ENCODE results near the gene YPEL2. TPM values are rescaled to one million over a fixed set of nuclear protein-coding genes. Genes with fewer than 3 reads are reported as not detected.

Gene YPEL2
- total RNA-seq, 1 experiment from 2014 or later, result 0.98 TPM

- H2BK12ac ChIP-seq (ENCODE audit: insufficient read length, low read depth, low read length), result no peak overlapping the region
- Mint-ChIP-seq H3K27ac (peak overlapping the region in 1 of 3 experiments; percentile 46; a peak in 3 of 7 replicates), H3K4me1 (peaks cover 11 to 16% of the 10 kb centered on the region in 2 experiments), H3K36me3 (ENCODE audit: insufficient read depth in 1 of 3, low read depth in 3 of 3) (peaks cover 5 to 9% (median 5%) of the 10 kb centered on the region in 3 experiments; a peak in 2 of 7 replicates), H3K27me3 (ENCODE audit: low read depth) (no peaks in the 10 kb centered on the region), H3K9me3 (no peaks in the 10 kb centered on the region; a peak in 2 of 5 replicates), H3K4me3 (no peak overlapping the region)
- H3K79me2 ChIP-seq (ENCODE audit: insufficient read depth, low read length), result no peaks in the 10 kb centered on the region
- no peak overlapping the region for H4K8ac ChIP-seq (replicated peaks; ENCODE audit: insufficient read length, low read depth, low read length)
- H2BK15ac ChIP-seq (ENCODE audit: low read depth, low read length), result no peak overlapping the region
- no peaks in the 10 kb centered on the region for H3K27me3 ChIP-seq (ENCODE audit: insufficient read depth, low read length)
- no peak overlapping the region for H2AK5ac ChIP-seq (ENCODE audit: insufficient read length, low read length)
- H3K14ac ChIP-seq (ENCODE audit: insufficient read depth, low read length), result no peak overlapping the region
- no peak overlapping the region for H2BK120ac ChIP-seq (ENCODE audit: low read depth, low read length, poor library complexity, severe bottlenecking)
- H3K4me1 ChIP-seq (ENCODE audit: insufficient read depth, low read length), result no peaks in the 10 kb centered on the region; the same call in 1 of the 2 replicates
- no peak overlapping the region for H4K91ac ChIP-seq (ENCODE audit: insufficient read length, low read depth, low read length)
- no peak overlapping the region for H2AFZ ChIP-seq (ENCODE audit: low read length)
- no peak overlapping the region for H3K9ac ChIP-seq (ENCODE audit: extremely low read depth, insufficient read length, low read length)
- H3T11ph ChIP-seq (ENCODE audit: low read length), result no peak overlapping the region
- H3K9me3 ChIP-seq (ENCODE audit: control insufficient read depth, low read depth, low read length), result no peaks in the 10 kb centered on the region
- H3K18ac ChIP-seq (ENCODE audit: insufficient read length, low read depth, low read length), result no peak overlapping the region
- no peak overlapping the region for H2BK5ac ChIP-seq (ENCODE audit: insufficient read length, low read length)
- H3K79me1 ChIP-seq (ENCODE audit: insufficient read depth, low read depth, low read length, poor library complexity, severe bottlenecking), result no peaks in the 10 kb centered on the region
- H3K23me2 ChIP-seq (ENCODE audit: insufficient read length, low read depth, low read length, poor library complexity, severe bottlenecking), result no peaks in the 10 kb centered on the region
- H3K27ac ChIP-seq (ENCODE audit: insufficient read length, low read depth, low read length), result no peak overlapping the region
- TF ChIP-seq CTCF (conservative IDR thresholded peaks at IDR 0.05), result no peak
- H4K5ac ChIP-seq (ENCODE audit: insufficient read length, low read depth, low read length), result no peak overlapping the region
- no peak for DNase-seq
- no peak overlapping the region for H3K4ac ChIP-seq (ENCODE audit: low read depth, low read length)
- no peaks in the 10 kb centered on the region for H4K20me1 ChIP-seq (ENCODE audit: control insufficient read depth, insufficient read depth, insufficient read length)
- H2BK20ac ChIP-seq (ENCODE audit: low read depth, low read length, poor library complexity, severe bottlenecking), result no peak overlapping the region
- WGBS (ENCODE audit: extremely low coverage, insufficient read length, low lambda C conversion rate), result no CpG with 5 or more reads among the region's 9 CpGs
- no peak overlapping the region for H3K56ac ChIP-seq (ENCODE audit: insufficient read length, low read depth, low read length)
- no peak overlapping the region for H3K4me2 ChIP-seq (ENCODE audit: insufficient read depth, insufficient read length, low read length)
- no peak overlapping the region for H3K23ac ChIP-seq (ENCODE audit: insufficient read length, low read depth, low read length)
Measured at GRCh38 chr17:59388069-59388556, 56.7 kb downstream of the YPEL2 start.
